Natural killer cell (primary cell): ENCODE data around the gene MOSPD2. TPM values are rescaled to one million over a fixed set of nuclear protein-coding genes. Genes with fewer than 3 reads are reported as not detected.

Experiments used
- ATAC-seq, 3 donors: fragments of 150-1000 bp in 2 of 3; fragments of 200-7000 bp in 1 of 3; cut with Tn5 transposase; 1 replicate in 1 of 3; 2 replicates in 2 of 3; pipeline ENCODE4 v1.10.0; 2021; ENCODE audit warnings: mild to moderate bottlenecking in 2 of 3, moderate library complexity in 2 of 3
- DNase-seq, 2 donors: peaks; one replicate each; pipeline versions ENCODE4 v3.0.0 to v3.0.0-alpha.2; 2013 to 2021; ENCODE audit warnings: mixed read lengths in 1 of 2
- H3K27ac ChIP-seq: one replicate; pipeline ENCODE4 v1.5.1; 2013; ENCODE audit warnings: mild to moderate bottlenecking, low read length
- H3K27me3 ChIP-seq: one replicate; pipeline ENCODE4 v1.6.1; 2013; ENCODE audit warnings: low read length; ENCODE audit not compliant: control insufficient read depth, insufficient read depth
- H3K36me3 ChIP-seq: one replicate; pipeline ENCODE4 v1.6.1; 2013; ENCODE audit warnings: low read length; ENCODE audit not compliant: control insufficient read depth, insufficient read depth
- H3K4me1 ChIP-seq: one replicate; pipeline ENCODE4 v1.6.1; 2013; ENCODE audit warnings: low read length; ENCODE audit not compliant: control insufficient read depth, insufficient read depth
- H3K4me3 ChIP-seq: one replicate; pipeline ENCODE4 v1.5.1; 2013; ENCODE audit warnings: low read length
- H3K9me3 ChIP-seq: one replicate; pipeline ENCODE4 v1.6.1; 2013; ENCODE audit warnings: low read length; ENCODE audit not compliant: control insufficient read depth, insufficient read depth
- H3K27ac Mint-ChIP-seq, 2 donors: one replicate each; pipeline ENCODE4 v1.8.0; 2022; ENCODE audit warnings: mild to moderate bottlenecking in 2 of 2, mixed read lengths in 2 of 2, moderate library complexity in 1 of 2
- H3K27me3 Mint-ChIP-seq, 2 donors: one replicate each; pipeline ENCODE4 v1.8.0; 2022; ENCODE audit warnings: low read depth in 2 of 2, mixed read lengths in 2 of 2
- H3K36me3 Mint-ChIP-seq: one replicate; pipeline ENCODE4 v1.8.0; 2022; ENCODE audit warnings: mixed read lengths
- H3K4me1 Mint-ChIP-seq, 2 donors: one replicate each; pipeline ENCODE4 v1.8.0; 2022; ENCODE audit warnings: mixed read lengths in 2 of 2
- H3K4me3 Mint-ChIP-seq: one replicate; pipeline ENCODE4 v1.8.0; 2022; ENCODE audit warnings: mild to moderate bottlenecking, moderate library complexity, mixed read lengths
- H3K9me3 Mint-ChIP-seq, 2 donors: one replicate each; pipeline ENCODE4 v1.8.0; 2022; ENCODE audit warnings: mixed read lengths in 2 of 2
- WGBS: methylation state at CpG from one replicate; pipeline ENCODE4 v1.1.7; 2013; ENCODE audit warnings: missing lambda C conversion rate; ENCODE audit not compliant: insufficient coverage; 5-methylcytosine and 5-hydroxymethylcytosine counted together
- intact Hi-C: fragments of 100-400 bp; cut with micrococcal nuclease; formaldehyde crosslinking; loops from one replicate; pipeline ENCODE4 v1.14.2; 2022
- total RNA-seq, 4 donors: library from RNA; stranded (reverse); fragments of 120-200 nt in 1 of 4; gene quantifications; one replicate each; pipeline versions ENCODE4 v1.2.3 to v1.2.4, GENCODE V29; 2013 to 2022
- TF ChIP-seq, protein P1 (sequence below): fragments of 200-600 bp; IDR thresholded peaks from one replicate; pipeline ENCODE4 v1.8.0; 2022; ENCODE audit warnings: antibody characterized with exemption

The MOSPD2 gene
- total RNA-seq, 3 donors from 2014 or later (not counting 1 experiment from before 2014, with no cell fraction given): 10.5 to 18.0 (median 11.2) TPM

DNA sequence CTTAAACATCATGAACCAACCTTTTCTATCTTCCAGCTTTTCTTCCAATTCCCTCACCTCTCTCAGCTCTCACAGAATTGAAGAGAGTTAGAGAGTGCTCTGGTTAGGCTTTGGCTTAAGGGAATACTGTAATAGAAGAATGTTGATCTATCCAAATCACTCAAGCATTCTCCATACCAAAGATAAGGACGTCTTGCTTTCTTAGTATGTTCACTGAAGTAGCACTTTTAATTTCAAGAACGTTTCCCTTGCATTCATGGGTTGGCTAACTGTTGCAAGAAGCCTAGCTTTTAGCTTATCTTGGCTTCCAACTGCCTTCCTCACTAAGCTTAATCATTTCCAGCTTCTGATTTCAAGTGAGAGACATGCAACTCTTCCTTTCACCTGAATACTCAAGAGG, 43.6 kb upstream of the MOSPD2 start:
- no peaks in the 10 kb centered on the region for H3K9me3 ChIP-seq
- DNase-seq (no peak), ATAC-seq (no peak)
- peaks cover 0 to 2% of the 10 kb centered on the region in 2 donors for H3K9me3 Mint-ChIP-seq
- no peaks in the 10 kb centered on the region for H3K4me1 Mint-ChIP-seq
- TF ChIP-seq, protein P1, sequence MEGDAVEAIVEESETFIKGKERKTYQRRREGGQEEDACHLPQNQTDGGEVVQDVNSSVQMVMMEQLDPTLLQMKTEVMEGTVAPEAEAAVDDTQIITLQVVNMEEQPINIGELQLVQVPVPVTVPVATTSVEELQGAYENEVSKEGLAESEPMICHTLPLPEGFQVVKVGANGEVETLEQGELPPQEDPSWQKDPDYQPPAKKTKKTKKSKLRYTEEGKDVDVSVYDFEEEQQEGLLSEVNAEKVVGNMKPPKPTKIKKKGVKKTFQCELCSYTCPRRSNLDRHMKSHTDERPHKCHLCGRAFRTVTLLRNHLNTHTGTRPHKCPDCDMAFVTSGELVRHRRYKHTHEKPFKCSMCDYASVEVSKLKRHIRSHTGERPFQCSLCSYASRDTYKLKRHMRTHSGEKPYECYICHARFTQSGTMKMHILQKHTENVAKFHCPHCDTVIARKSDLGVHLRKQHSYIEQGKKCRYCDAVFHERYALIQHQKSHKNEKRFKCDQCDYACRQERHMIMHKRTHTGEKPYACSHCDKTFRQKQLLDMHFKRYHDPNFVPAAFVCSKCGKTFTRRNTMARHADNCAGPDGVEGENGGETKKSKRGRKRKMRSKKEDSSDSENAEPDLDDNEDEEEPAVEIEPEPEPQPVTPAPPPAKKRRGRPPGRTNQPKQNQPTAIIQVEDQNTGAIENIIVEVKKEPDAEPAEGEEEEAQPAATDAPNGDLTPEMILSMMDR: no peak
- H3K36me3 ChIP-seq: no peaks in the 10 kb centered on the region
- no peaks in the 10 kb centered on the region for H3K36me3 Mint-ChIP-seq
- H3K4me3 ChIP-seq: no peak overlapping the region
- no peaks in the 10 kb centered on the region for H3K27me3 ChIP-seq
- no peak overlapping the region for H3K27ac Mint-ChIP-seq
- H3K27ac ChIP-seq: no peak overlapping the region
- H3K27me3 Mint-ChIP-seq: peaks cover 3 to 21% of the 10 kb centered on the region in 2 donors
- intact Hi-C loops: no loop called here
- H3K4me3 Mint-ChIP-seq: no peak overlapping the region
- H3K4me1 ChIP-seq: no peaks in the 10 kb centered on the region
- 100% methylated on average over 2 of the region's 2 CpGs for WGBS

DNA sequence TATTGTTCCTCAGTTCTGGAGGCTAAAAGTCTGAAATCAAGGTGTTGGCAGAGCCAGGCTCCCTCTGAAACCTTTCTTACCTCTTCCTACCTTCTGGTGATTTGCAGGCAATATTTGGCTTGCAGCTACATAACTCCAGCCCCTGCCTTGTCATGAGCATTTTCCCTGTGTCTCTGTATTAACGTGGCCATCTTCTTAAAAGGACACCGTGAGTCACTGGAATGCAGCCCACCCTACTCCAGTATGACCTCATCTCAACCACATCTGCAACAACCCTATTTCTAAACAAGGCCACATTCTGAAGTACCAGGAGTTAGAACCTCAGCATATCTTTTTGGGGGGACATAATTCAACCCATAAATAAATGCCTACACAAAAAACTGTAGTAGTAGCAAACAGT, 41.1 kb upstream of the MOSPD2 start:
- 100% methylated on average over 2 of the region's 2 CpGs for WGBS
- Mint-ChIP-seq H3K27ac (no peak overlapping the region), H3K27me3 (no peaks in the 10 kb centered on the region), H3K4me3 (no peak overlapping the region), H3K9me3 (no peaks in the 10 kb centered on the region), H3K36me3 (no peaks in the 10 kb centered on the region), H3K4me1 (no peaks in the 10 kb centered on the region)
- Histone ChIP-seq H3K27me3 (no peaks in the 10 kb centered on the region), H3K9me3 (no peaks in the 10 kb centered on the region), H3K27ac (no peak overlapping the region), H3K36me3 (no peaks in the 10 kb centered on the region), H3K4me1 (no peaks in the 10 kb centered on the region), H3K4me3 (no peak overlapping the region)
- DNase-seq (no peak), ATAC-seq (no peak)
- intact Hi-C loops: no loop called here
- TF ChIP-seq, protein P1: no peak

DNA sequence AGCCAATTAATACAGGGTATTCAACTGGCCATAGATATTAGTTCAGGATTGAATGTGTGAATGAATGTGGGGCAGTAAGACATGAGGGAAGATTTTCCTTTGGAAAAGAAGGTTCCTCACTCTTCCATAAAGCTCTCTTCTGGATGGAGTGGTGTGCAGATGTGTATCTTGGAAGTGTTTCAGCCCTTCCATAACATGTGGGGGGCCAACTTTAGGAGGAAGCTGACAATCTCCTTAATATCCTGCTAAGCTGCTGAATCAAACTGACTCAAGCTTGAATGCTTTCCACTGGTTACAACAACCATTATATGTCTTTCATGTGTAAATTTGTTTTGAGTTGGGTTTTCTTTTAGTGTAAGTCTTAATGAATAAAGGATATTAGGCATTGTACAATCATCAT, 40.6 kb upstream of the MOSPD2 start:
- Mint-ChIP-seq H3K9me3 (no peaks in the 10 kb centered on the region), H3K36me3 (no peaks in the 10 kb centered on the region)

DNA sequence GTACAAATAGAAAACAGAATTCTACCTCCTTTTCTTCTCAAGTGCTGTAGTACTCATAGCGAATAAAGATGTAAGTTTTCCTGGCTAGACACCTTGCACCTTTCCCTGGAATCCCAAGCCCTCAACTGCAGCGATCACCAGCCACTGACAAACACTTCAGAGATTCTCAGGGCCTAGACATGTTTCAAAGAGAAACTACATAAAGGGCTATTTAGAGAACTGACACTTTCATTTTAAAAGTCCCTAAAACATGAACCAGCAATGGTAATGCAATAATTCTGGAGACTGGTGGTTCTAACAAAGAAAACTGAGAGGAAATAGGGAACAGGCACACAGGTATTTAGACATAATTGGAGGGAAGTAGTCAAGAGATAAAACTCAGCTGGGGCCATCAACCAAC, 36.1 kb upstream of the MOSPD2 start:
- H3K27ac ChIP-seq: no peak overlapping the region
- intact Hi-C loops: no loop called here
- no peaks in the 10 kb centered on the region for H3K27me3 Mint-ChIP-seq
- WGBS: 100% methylated on average over 1 of the region's 2 CpGs
- ATAC-seq (no peak), DNase-seq (no peak)
- H3K9me3 ChIP-seq: no peaks in the 10 kb centered on the region
- no peaks in the 10 kb centered on the region for H3K4me1 ChIP-seq
- TF ChIP-seq, protein P1: no peak
- H3K4me3 ChIP-seq: no peak overlapping the region
- H3K27ac Mint-ChIP-seq: no peak overlapping the region
- H3K36me3 ChIP-seq: no peaks in the 10 kb centered on the region
- no peaks in the 10 kb centered on the region for H3K4me1 Mint-ChIP-seq
- no peaks in the 10 kb centered on the region for H3K36me3 Mint-ChIP-seq
- no peaks in the 10 kb centered on the region for H3K27me3 ChIP-seq
- H3K9me3 Mint-ChIP-seq: no peaks in the 10 kb centered on the region
- no peak overlapping the region for H3K4me3 Mint-ChIP-seq

More for the DNA sequence above, 40.6 kb upstream of the MOSPD2 start:
- intact Hi-C loops: no loop called here
- H3K4me3 Mint-ChIP-seq: no peak overlapping the region
- no peak overlapping the region for H3K27ac ChIP-seq
- TF ChIP-seq, protein P1: no peak
- no peaks in the 10 kb centered on the region for H3K27me3 ChIP-seq
- DNase-seq (no peak), ATAC-seq (no peak)
- H3K4me1 ChIP-seq: no peaks in the 10 kb centered on the region
- no peaks in the 10 kb centered on the region for H3K27me3 Mint-ChIP-seq
- H3K9me3 ChIP-seq: no peaks in the 10 kb centered on the region
- H3K4me3 ChIP-seq: no peak overlapping the region
- no peak overlapping the region for H3K27ac Mint-ChIP-seq
- no peaks in the 10 kb centered on the region for H3K36me3 ChIP-seq
- no peaks in the 10 kb centered on the region for H3K4me1 Mint-ChIP-seq
